ENCODE results near the gene DDX28.
"Not testable (repeated sequence)": the region's sequence is repeated elsewhere in the genome, so short reads cannot be mapped to it uniquely, and the experiment has no call there.

DDX28 gene

DNA sequence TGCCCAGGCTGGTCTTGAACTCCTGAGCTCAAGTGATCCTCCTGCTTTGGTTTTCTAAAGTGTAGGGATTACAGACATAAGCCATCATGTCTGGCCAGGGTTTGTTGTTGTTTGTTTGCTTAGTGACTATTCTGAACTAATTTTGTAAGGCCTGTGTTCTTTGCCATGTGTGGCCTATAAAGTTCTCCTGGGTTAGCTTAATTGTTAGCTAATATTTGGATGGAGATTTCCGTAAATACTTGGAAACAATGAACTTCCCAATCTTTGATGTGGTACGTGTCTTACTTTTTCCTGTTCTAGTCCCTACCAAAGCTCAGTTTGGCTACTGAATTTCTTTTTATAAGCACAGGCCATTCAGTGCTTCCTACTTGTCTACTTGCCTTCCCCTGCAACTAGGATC is 25.0 kb upstream of the DDX28 start:
- Histone ChIP-seq H3K4me3 (no peak overlapping the region), H3K27ac (no peak overlapping the region), H3K36me3 (ENCODE audit: insufficient read depth, low read length) (no peaks in the 10 kb centered on the region; the same call in 1 of the 2 replicates), H3K9me3 (ENCODE audit: low read depth, low read length) (no peaks in the 10 kb centered on the region), H3K9ac (ENCODE audit: insufficient read length) (no peak overlapping the region)
- no peak for DNase-seq (ENCODE audit: low read depth, low spot score)
- TF ChIP-seq POLR2AphosphoS5 (IDR thresholded peaks at IDR 0.05; ENCODE audit: borderline replicate concordance, low read depth, low read length), result no peak
- TF ChIP-seq EZH2 (IDR thresholded peaks at IDR 0.05), result no peak
- no peak for TF ChIP-seq FOXP2 (optimal IDR thresholded peaks at IDR 0.05; ENCODE audit: control extremely low read depth, extremely low read length, insufficient read depth)

DNA sequence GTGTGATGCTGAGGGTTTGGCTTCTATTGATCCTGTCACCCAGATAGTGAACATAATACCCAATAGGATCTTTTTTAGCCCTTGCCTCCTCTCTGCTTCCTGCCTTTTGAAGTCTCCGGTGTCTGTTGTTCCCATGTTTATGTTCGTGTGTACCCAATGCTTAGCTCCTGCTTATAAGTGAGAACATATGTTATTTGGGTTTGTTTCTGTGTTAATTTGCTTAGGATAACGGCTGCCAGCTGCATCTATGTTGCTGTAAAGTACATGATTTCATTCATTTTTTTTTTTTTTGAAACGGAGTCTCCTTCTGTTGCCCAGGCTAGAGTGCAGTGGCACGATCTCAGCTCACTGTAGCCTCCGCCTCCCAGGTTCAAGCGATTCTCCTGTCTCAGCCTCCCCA is 23.1 kb upstream of the DDX28 start:
- TF ChIP-seq POLR2AphosphoS5 (IDR thresholded peaks at IDR 0.05; ENCODE audit: borderline replicate concordance, low read depth, low read length), result no peak
- TF ChIP-seq FOXP2 (optimal IDR thresholded peaks at IDR 0.05; ENCODE audit: control extremely low read depth, extremely low read length, insufficient read depth), result no peak
- TF ChIP-seq EZH2 (IDR thresholded peaks at IDR 0.05), result no peak
- no peaks in the 10 kb centered on the region; the same call in 1 of the 2 replicates for H3K36me3 ChIP-seq (ENCODE audit: insufficient read depth, low read length)

DNA sequence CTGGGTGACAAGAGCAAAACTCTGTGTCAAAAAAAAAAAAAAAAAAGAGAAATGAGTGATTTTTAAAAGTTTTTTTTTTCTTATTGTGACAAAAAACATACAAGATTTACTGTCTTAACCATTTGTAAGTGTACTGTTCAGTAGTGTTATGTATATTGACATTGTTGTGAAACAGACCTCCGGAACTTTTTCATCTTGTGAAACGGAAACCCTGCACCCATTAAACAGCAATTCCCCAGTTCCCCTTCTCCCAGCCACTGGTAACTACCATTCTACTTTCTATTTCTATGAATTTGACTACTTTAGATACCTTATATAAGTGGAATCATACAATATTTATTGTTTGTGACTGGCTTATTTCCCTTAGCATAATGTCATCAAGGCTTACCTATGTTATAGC is 18.8 kb upstream of the DDX28 start:
- Histone ChIP-seq H3K27ac (no peak overlapping the region), H3K36me3 (ENCODE audit: insufficient read depth, low read length) (no peaks in the 10 kb centered on the region; the same call in 1 of the 2 replicates), H3K9ac (ENCODE audit: insufficient read length) (no peak overlapping the region), H3K9me3 (ENCODE audit: low read depth, low read length) (no peaks in the 10 kb centered on the region), H3K4me3 (no peak overlapping the region)
- no peak for TF ChIP-seq EZH2 (IDR thresholded peaks at IDR 0.05)
- no peak for TF ChIP-seq FOXP2 (optimal IDR thresholded peaks at IDR 0.05; ENCODE audit: control extremely low read depth, extremely low read length, insufficient read depth)
- TF ChIP-seq POLR2AphosphoS5 (IDR thresholded peaks at IDR 0.05; ENCODE audit: borderline replicate concordance, low read depth, low read length), result no peak
- no peak for DNase-seq (ENCODE audit: low read depth, low spot score)

More for the DNA sequence above, 23.1 kb upstream of the DDX28 start:
- H3K9ac ChIP-seq (ENCODE audit: insufficient read length), result no peak overlapping the region
- no peak for DNase-seq (ENCODE audit: low read depth, low spot score)
- H3K9me3 ChIP-seq (ENCODE audit: low read depth, low read length), result no peaks in the 10 kb centered on the region
- no peak overlapping the region for H3K4me3 ChIP-seq
- no peak overlapping the region for H3K27ac ChIP-seq

DNA sequence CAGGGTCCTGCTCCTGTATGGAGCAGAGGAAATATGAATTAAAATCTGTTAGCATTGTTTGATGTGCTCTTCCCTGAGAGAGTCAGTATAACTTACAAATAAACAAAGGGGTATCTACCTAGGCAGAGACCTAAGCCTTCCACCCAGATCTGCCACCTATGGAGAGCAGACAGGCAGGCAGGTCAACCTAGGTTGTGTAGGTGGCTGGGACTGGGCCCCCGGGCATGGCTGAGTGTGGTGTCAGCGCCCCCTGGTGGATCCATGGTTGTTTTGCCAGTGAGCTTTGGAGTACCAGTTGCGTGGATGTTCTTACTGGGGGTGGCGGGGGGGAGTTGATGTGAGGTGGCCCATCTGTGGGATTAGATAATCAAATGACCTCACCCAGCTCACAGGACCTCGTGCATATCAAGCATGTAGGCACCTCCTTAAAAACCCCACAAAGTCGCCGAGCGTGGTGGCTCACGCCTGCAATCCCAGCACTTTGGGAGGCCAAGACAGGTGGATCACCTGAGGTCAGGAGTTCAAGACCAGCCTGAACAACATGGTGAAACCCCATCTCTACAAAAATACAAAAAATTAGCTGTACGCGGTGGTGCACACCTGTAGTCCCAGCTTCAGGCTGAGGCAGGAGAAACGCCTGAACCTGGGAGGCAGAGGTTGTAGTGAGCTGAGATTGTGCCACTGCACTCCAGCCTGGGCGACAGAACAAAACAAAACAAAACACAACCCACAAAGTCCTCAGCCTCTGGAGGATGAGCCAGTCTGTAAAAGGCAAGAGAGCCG is 17.7 kb upstream of the DDX28 start:
- no peaks in the 10 kb centered on the region; the same call in 1 of the 2 replicates for H3K36me3 ChIP-seq (ENCODE audit: insufficient read depth, low read length)
- DNase-seq (ENCODE audit: low read depth, low spot score), result no peak
- H3K27ac ChIP-seq, result no peak overlapping the region
- H3K9me3 ChIP-seq (ENCODE audit: low read depth, low read length), result no peaks in the 10 kb centered on the region
- no peak overlapping the region for H3K4me3 ChIP-seq
- no peak overlapping the region for H3K9ac ChIP-seq (ENCODE audit: insufficient read length)
- TF ChIP-seq EZH2 (IDR thresholded peaks at IDR 0.05) (no peak), POLR2AphosphoS5 (IDR thresholded peaks at IDR 0.05; ENCODE audit: borderline replicate concordance, low read depth, low read length) (no peak), FOXP2 (optimal IDR thresholded peaks at IDR 0.05; ENCODE audit: control extremely low read depth, extremely low read length, insufficient read depth) (no peak)

DNA sequence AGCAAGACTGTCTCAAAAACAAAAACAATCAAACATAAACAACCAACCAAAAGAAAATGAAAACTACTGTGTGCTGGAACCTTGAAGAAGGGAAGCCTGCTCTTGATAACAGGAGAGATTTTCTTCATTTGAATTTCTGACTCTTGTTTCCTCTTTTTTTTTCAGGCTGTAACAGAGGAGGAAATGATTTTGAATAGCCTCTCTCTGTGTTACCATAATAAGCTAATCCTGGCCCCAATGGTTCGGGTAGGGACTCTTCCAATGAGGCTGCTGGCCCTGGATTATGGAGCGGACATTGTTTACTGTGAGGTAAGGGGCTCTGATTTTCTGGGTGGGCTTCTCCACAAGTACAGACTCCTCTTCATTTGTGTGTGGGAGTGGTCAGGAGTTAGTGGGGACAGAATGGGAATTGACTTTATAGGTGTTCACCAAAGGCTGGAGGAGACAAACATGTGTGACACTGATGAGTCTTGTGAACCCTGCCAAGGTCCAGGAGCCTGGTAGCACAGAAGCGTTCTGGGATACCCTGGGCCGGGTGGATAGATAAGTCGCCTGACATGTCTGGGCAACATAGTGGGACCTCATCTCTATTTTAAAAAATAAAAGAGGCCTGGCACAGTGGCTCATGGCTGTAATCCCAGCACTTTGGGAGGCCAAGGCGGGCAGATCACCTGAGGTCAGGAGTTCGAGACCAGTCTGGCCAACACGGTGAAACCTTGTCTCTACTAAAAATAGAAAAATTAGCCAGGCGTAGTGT is 15.0 kb upstream of the DDX28 start:
- Histone ChIP-seq H3K9me3 (ENCODE audit: low read depth, low read length) (no peaks in the 10 kb centered on the region), H3K9ac (ENCODE audit: insufficient read length) (no peak overlapping the region), H3K4me3 (no peak overlapping the region), H3K27ac (no peak overlapping the region), H3K36me3 (ENCODE audit: insufficient read depth, low read length) (no peaks in the 10 kb centered on the region; the same call in 1 of the 2 replicates)
- DNase-seq (ENCODE audit: low read depth, low spot score), result no peak
- TF ChIP-seq POLR2AphosphoS5 (IDR thresholded peaks at IDR 0.05; ENCODE audit: borderline replicate concordance, low read depth, low read length), result no peak
- no peak for TF ChIP-seq EZH2 (IDR thresholded peaks at IDR 0.05)
- TF ChIP-seq FOXP2 (optimal IDR thresholded peaks at IDR 0.05; ENCODE audit: control extremely low read depth, extremely low read length, insufficient read depth), result no peak

DNA sequence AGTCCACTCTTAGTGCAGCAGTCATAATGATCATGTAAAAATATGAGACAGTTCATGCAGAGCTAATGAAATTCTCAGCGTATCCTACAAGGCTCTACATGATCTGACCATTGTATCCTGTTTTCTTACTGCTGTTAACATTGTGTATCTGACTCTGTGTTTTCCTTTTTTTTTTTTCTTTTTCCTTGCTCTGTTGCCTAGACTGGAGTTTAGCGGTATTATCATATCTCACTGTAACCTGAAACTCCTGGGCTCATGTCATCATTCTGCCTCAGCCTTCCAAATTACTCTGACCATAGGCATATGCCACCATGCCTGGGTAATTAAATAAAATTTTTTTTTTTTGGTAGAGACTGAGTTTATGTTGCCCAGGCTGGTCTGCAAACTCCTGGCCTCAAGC is 12.2 kb upstream of the DDX28 start:
- no peaks in the 10 kb centered on the region; the same call in 1 of the 2 replicates for H3K36me3 ChIP-seq (ENCODE audit: insufficient read depth, low read length)
- H3K27ac ChIP-seq, result no peak overlapping the region
- H3K9me3 ChIP-seq (ENCODE audit: low read depth, low read length), result no peaks in the 10 kb centered on the region
- no peak overlapping the region for H3K9ac ChIP-seq (ENCODE audit: insufficient read length)
- no peak for DNase-seq (ENCODE audit: low read depth, low spot score)
- no peak overlapping the region for H3K4me3 ChIP-seq
- TF ChIP-seq POLR2AphosphoS5 (IDR thresholded peaks at IDR 0.05; ENCODE audit: borderline replicate concordance, low read depth, low read length), result no peak
- no peak for TF ChIP-seq FOXP2 (optimal IDR thresholded peaks at IDR 0.05; ENCODE audit: control extremely low read depth, extremely low read length, insufficient read depth)
- no peak for TF ChIP-seq EZH2 (IDR thresholded peaks at IDR 0.05)

DNA sequence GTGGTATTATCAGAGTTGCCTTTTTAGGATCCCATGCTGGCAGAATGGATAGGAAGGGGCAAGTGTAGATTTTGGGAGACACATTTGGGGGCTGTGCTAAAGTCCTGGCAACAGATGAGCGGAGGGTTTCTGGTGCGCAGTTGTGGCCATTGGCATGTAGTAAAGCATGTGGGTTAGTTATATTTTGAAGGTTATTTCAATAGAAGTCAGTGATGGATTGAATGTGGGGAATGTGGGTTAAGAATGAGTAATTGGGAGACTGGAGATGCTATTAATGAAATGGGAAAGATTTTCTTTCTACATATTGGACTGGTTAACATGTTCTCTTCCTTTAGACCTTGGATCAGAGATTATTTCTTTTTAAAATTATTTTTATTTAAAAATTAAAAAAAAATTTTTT is 10.1 kb upstream of the DDX28 start:
- TF ChIP-seq EZH2 (IDR thresholded peaks at IDR 0.05) (no peak), FOXP2 (optimal IDR thresholded peaks at IDR 0.05; ENCODE audit: control extremely low read depth, extremely low read length, insufficient read depth) (no peak), POLR2AphosphoS5 (IDR thresholded peaks at IDR 0.05; ENCODE audit: borderline replicate concordance, low read depth, low read length) (no peak)
- no peak overlapping the region for H3K9ac ChIP-seq (ENCODE audit: insufficient read length)
- H3K4me3 ChIP-seq, result no peak overlapping the region
- no peak for DNase-seq (ENCODE audit: low read depth, low spot score)
- no peak overlapping the region for H3K27ac ChIP-seq
- H3K36me3 ChIP-seq (ENCODE audit: insufficient read depth, low read length), result no peaks in the 10 kb centered on the region; the same call in 1 of the 2 replicates
- H3K9me3 ChIP-seq (ENCODE audit: low read depth, low read length), result no peaks in the 10 kb centered on the region

DNA sequence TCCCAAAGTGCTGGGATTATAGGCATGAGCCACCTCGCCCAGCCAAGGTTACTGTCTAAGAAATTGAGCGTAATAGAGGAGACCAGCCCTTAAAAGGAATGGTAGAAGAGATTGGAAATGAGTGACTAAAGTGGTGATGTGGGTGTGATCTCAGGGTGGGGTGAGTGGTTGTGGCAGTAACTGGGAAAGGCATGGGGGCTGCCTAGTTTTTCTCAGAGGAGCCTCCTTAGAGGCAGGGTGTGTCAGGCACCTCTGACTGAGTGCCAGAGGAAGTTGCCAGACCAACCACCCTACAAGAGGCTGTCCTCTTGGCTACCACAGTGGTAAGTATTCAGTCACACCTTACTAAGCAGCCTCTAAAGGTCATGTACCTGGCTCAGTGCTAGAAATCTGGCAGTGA is 8.9 kb upstream of the DDX28 start:
- H3K27ac ChIP-seq, result no peak overlapping the region
- no peaks in the 10 kb centered on the region for H3K9me3 ChIP-seq (ENCODE audit: low read depth, low read length)
- no peak overlapping the region for H3K9ac ChIP-seq (ENCODE audit: insufficient read length)
- no peak overlapping the region for H3K4me3 ChIP-seq
- H3K36me3 ChIP-seq (ENCODE audit: insufficient read depth, low read length), result no peaks in the 10 kb centered on the region; the same call in 1 of the 2 replicates
- DNase-seq (ENCODE audit: low read depth, low spot score), result no peak
- TF ChIP-seq FOXP2 (optimal IDR thresholded peaks at IDR 0.05; ENCODE audit: control extremely low read depth, extremely low read length, insufficient read depth) (no peak), POLR2AphosphoS5 (IDR thresholded peaks at IDR 0.05; ENCODE audit: borderline replicate concordance, low read depth, low read length) (no peak), EZH2 (IDR thresholded peaks at IDR 0.05) (no peak)

DNA sequence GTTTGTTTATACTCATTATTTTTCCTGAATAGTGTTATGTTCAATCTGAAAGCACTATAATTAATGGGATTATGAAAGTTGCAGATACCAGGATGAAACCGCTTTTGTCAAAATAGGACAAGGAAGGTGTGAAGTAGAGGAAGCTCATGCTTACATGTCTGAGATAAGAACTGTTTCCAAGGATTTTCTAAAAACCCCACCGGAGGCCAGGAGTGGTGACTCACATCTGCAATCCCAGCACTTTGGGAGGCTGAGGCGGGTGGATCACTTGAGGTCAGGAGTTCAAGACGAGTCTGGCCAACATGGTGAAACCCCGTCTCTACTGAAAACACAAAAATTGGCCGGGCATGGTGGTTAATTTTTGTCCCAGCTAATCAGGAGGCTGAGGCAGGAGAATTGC is 7.1 kb upstream of the DDX28 start:
- not testable (repeated sequence) for H3K9me3 ChIP-seq (ENCODE audit: low read depth, low read length); H3K27ac ChIP-seq; H3K36me3 ChIP-seq (ENCODE audit: insufficient read depth, low read length); DNase-seq (ENCODE audit: low read depth, low spot score); H3K9ac ChIP-seq (ENCODE audit: insufficient read length); H3K4me3 ChIP-seq
